ENCODE results near the gene SND1.

The SND1 gene

DNA sequence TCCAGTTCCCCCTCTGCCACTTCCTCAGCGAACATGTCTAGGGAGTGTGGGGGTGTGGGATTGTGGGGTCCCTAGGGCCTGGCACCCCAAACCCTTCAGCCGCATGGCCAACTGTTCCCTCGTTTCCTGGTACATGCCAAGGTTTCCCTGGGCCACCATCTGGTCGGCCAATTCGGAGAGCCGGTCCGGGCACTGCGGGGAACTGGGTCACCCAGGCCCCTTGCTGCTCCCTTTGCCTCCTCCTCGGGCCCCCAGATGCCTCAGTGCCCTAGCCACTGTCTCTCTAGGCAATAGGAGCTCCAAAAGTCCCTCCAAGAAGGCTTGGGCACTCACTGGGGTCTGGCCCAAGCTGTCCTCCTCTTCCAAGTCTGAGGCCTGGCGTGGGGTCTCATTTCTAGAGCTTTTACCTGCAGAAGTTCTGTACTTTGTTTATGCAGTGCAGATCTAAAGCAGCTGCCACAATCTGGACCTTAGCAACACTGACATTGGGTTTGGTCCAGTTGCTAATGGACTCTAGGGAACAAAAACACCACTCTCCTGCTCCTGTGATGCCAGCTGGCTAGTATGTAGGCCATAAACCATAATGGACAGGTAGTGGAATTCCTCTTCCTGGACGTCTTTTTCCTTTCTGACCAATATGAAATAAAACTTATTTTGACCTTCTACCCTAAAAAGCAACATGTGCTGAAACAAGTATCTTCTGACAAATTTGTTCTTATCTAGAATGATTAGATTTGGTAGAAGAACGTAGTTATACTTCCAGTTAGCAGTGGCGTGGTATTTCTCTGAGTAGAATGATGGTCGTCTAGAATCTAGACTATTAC, 206.3 kb downstream of the SND1 start:
- DNase-seq (ENCODE audit: insufficient read length, low spot score) (no peak), FAIRE-seq (no peak)

DNA sequence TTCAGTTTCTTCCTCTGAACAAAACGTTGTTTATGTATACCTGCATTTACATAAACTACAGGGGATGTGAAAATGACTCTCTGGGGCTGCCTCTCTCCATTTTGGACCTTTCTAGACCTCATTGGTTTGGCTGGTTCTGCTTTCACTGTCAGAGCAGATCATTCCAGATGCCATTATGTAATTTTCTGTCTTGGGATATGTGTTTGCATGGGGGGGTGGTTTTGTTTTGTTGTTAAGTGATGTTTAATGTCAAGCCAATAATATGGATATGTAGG, 206.9 kb downstream of the SND1 start:
- no peak for FAIRE-seq
- no peak for DNase-seq (ENCODE audit: insufficient read length, low spot score)

DNA sequence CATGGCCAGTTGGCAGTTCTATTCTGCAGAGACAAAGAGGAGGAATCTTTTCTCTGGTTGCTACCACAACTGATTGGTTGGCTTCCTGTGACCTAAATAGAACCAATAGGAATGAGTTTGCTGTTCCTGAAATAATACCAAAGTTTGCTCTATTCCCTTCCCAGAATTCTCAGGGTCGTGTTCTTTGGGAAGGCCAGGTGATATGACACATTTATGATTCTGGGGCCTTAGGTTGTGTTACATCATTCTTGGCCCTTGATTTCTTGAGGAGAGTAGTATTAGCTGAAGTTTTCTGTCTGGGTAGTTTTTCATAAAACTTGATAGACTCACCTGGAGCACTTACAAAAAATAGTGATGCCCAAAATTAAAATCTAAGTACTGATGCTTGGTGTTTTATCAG, 207.3 kb downstream of the SND1 start:
- FAIRE-seq, result no peak

DNA sequence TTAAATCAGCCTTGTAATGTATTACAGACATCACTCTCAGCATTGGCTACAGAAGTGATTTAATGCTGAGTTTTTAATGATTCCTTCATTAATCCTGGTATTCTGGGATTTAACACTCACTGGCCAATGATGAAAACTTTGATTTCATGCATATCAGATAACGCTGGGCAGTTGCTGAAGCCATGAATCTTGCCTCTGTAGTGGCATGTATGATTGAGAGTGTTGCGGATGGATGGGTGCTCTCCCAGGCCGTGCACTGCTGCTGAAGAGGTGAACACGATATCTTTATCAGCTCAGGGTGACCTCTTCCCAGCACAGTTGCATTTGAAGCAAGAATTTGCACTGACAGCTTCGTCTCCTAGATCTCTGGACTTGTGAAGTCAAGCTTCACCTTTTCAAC, 210.5 kb downstream of the SND1 start:
- FAIRE-seq (no peak), DNase-seq (ENCODE audit: insufficient read length, low spot score) (no peak)

More for the DNA sequence above, 207.3 kb downstream of the SND1 start:
- DNase-seq (ENCODE audit: insufficient read length, low spot score), result no peak

DNA sequence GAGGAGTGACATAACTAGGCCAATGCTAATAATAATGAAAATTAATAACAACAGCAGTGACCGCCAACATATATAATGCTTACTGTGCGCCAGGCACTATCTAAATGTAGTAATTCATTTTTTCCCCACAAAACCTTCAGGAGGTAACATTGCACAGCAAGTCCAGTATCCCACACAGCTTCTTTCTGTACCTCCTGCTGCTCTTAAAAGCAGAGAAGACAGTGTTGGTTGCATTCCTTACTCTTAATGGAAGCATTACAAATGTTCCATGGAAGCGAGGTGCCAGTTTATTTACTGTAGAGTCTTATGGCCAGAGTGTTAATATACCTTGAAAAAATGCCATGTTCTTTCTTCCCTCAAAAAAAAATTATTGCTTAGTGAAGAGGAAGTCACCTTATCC, 211.1 kb downstream of the SND1 start:
- no peak for FAIRE-seq

DNA sequence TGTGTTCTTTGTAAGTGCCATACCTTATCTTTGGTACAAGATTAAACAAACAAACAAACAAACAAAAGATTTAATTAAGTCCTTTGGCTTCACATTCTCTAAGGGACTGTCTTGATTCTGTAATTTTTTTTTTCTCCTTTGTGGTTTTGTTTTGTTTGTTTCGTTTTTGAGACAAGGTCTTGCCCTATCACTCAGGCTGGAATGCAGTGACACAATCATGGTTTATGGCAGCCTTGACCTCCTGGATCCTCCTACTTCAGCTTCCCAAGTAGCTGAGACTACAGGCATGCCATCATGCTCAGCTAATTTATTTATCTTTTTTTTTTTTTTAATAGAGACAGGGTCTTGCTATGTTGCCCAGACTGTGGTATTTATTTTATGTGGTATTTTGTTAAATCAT, 213.5 kb downstream of the SND1 start:
- FAIRE-seq, result no peak
- no peak for DNase-seq (ENCODE audit: insufficient read length, low spot score)

More for the DNA sequence above, 211.1 kb downstream of the SND1 start:
- DNase-seq (ENCODE audit: insufficient read length, low spot score), result no peak

DNA sequence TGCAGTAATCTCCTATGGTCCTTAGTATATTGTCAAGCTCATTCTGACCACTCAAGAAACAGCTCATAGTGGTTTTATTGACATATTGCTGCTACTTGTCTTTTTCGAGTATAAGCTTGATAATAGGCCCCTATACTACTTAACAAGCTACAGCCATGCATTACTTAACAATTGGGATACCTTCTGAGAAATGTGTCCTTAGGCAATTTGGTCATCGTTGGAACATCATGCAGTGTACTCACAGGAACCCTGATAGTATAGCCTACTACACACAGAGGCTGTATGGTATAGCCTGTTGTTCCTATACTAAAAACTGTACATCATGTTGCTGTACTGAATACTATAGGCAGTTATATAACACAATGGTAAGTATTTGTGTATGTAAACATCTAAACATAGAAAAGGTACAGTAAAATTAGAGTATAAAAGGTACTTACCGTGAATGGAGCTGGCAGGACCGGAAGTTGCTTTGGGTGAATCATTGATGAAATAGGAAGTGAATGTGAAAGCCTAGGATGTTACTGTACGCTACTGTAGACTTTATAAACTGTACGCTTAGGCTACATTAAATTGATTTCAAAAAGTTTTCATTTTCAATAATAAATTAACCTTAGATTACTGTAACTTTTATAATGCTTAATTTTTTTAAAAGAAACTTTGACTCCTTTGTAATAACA, 218.4 kb downstream of the SND1 start:
- DNase-seq (ENCODE audit: insufficient read length, low spot score), result no peak
- FAIRE-seq, result no peak

DNA sequence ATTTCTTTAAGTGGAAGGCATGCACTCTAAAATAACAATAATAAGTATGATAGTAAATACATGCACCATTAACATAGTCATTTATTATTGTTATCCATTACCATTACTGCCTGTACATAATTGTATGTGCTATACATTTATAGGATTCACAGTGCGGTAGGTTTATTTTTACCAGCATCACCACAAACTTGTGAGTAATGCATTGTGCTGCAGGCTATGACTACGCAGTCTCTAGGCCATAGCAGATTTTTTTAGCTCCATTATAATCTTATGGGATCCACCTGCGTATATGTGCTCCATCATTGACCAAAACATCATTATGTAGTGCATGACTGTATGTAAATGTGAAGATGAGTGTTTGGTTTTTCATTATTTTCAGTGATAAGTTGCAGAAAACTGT, 219.2 kb downstream of the SND1 start:
- DNase-seq (ENCODE audit: insufficient read length, low spot score) (no peak), FAIRE-seq (no peak)

DNA sequence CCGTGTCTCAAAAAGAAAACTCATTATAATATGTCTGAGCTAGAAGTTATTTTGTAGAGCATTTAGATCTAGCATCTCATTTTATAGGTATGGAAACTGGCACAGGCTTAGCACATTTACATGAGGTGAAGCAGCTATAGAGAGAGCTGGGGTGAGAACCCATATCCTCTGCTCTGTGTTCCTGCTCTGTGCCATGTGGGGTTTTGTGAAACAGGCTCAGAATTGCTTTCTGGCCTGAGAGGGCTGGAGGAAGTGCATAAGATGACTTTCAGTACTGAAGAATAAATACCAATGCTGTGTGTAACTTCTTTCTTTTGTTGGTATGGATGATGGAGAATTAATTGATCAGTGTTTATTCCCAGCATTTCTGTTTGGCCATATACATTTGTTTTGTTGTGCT, 220.1 kb downstream of the SND1 start:
- DNase-seq (ENCODE audit: insufficient read length, low spot score), result no peak
- no peak for FAIRE-seq

DNA sequence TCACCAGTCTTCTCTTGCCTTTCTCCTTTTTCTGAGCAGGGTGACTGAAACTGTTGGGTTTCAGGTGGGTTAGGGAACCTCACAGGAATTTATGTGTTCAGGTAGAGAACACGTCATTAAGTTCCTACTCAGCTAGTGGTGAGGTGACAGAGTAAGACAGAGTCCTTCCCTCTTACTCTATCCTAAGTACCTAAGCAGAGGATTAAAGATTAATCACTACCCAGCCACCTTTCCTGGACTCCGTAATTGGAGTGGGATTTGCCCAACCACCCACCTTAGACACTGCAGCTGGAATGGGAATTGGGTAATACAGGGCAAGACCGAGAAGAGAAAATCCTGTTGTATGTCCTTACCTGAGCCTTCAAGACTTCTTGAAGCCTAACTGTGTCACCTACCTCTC, 221.2 kb downstream of the SND1 start:
- DNase-seq (ENCODE audit: insufficient read length, low spot score), result no peak
- FAIRE-seq, result no peak

DNA sequence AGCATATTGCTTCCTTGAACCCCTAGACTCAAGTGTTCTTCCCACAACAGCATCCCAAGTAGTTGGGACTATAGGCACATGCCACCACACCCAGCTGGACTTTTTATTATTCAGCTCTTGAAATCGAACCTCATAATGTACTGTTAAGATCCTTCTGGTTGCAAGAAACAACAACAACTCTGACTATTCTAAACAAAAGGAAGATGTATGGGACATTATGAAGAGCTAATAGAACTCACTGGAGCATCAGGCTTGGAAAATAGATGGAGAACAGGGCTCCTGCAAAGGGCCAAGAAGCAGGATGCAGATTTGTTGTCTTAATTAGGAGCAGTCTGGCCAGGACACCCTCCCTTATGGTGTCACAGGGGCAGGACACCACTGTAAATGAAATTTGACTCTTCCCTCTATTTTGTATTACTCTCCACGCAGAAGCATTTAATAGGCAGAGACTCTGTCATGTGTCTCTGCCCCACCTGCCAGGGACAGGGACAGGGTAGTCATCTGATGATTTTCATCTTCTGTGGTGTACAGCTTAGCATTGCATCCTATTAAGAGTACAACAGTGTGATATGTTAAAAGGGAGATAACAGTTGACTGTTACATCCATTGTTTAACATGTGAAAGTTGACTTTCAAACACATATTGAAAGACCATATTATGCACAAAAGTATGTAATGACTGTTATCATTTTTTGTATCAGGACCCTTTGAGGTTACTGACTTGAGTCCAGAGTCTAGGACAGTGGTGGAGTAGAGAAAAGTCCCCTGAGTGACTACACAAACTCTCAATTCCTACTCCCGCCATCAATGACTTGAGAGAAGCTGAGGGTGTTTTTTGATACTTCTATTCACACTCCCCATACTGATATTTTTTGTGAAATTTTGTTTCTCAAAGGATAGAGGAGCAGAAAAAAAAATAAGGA, 222.0 kb downstream of the SND1 start:
- FAIRE-seq (no peak), DNase-seq (ENCODE audit: insufficient read length, low spot score) (no peak)

DNA sequence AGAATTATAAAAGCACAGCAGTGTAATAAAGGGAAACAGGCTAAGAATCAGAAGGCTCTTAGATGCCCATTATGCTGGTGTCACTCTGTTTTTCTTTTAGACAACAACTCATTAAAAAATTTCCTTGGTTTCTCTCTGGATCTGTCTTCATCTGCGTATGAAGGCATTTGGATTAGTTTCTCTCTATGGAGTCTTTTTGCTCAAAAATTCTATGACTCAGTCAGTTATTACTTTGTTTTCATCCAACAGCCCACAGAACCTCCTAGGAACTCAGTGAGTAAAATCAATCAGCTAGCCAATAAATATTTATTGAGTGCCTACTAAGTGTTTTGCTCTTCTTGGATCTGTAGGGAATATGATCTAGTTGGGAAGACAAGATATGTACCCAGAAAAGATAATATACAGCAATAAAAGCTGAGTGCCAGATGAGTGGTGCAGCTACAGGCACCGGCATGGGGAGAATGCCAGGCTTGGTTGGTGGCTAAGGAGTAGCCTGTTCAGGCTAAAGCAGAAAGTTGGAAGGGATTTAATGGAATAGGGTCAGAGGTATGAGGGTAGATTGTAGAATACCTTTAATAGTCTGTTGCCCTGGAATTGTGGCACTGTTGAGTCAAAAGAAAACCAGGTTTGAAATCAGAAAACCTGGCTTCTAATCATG, 223.1 kb downstream of the SND1 start:
- no peak for FAIRE-seq
- DNase-seq (ENCODE audit: insufficient read length, low spot score), result no peak

DNA sequence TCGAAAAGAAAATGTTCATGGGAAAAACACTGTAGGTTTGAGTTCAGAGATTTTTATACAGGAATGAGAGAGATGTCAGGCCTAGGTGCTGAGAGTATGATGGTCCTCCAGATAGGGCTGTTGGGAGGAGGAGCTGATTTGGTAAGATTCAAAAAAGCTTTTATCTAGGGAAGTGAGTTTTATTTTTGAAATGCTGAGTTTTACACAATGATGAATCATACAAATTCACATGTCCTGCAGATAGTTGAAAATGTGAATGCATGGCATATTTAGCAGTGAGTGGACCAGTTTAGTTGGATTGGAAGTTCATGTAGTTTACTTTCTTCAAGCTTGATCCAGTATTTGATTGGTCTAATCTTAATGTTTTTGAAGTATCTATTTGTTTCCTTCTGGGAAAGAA, 224.4 kb downstream of the SND1 start:
- no peak for DNase-seq (ENCODE audit: insufficient read length, low spot score)
- no peak for FAIRE-seq

DNA sequence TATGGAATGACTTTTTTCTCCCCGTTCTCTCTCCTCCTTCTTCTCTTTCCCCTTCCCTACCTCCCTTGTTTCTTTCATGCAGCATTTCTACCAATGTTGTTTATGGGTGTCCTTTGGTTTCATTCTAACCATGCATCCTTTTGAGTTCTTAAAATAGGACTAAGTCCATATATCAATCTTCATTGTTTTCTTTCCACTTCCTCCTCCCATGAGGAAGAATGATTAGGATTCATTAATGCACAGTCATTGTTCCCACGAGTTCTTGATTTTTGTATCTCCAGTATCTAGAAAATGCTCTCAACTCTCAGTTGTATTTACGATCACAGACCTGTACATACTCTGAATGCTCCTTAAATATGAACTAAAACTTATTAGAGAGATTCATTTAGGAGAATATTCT, 226.0 kb downstream of the SND1 start:
- no peak for DNase-seq (ENCODE audit: insufficient read length, low spot score)
- FAIRE-seq, result no peak

DNA sequence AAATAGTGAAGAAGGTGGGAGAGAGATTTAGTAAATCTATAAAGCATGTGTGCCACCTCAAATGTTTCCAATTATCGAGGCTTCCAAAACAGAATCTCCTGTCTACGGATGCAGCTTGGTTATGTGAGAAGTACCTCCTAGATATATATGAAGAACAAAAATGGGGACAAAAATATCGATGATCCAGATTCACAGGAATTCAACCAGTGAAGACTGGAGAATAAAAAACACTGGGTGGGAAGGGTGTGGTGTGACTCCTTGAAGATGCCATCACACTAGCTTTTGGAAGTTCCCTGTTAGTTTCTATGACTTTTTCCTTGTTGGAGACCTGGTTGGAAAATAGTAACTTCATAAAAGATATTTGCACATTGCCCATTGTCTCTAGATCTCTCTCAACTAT, 226.8 kb downstream of the SND1 start:
- FAIRE-seq, result no peak

DNA sequence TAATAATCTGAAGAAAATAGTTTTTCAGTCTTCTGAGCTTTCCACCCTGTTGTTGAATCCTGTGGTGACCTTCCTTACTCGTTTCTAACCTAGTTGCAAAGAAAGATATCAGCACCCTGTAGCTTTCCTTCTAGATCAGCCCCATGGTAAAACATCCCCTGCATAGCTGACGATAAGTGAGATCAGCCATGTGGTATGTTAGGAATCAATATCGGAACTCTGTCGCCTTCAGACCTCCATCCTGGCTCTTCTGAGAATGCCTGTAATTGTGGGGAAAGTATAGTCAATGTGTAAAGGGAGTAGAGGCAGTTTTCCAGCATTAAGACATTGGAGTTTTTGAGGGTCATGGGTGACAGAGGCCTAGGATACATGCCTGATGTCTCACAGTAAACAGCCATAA, 227.4 kb downstream of the SND1 start:
- DNase-seq (ENCODE audit: insufficient read length, low spot score), result no peak
- no peak for FAIRE-seq

More for the DNA sequence above, 226.8 kb downstream of the SND1 start:
- no peak for DNase-seq (ENCODE audit: insufficient read length, low spot score)

DNA sequence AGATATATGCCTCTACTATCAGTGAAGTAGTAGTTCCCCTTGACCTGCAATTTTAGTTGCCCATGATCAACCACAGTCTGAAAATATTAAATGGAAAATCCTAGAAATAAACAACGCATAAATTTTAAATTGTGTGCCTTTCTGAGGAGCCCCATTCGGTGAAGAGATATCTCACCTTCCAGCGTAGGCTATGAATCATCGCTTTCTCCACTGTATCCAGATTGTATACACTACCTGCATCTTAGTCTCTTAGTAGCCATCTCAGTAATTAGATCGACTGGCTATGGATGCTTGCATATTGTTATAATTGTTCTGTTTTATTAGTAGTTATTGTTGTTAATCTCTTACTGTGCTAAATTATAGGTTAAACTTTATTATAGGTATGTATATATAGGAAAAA, 227.9 kb downstream of the SND1 start:
- FAIRE-seq (no peak), DNase-seq (ENCODE audit: insufficient read length, low spot score) (no peak)

DNA sequence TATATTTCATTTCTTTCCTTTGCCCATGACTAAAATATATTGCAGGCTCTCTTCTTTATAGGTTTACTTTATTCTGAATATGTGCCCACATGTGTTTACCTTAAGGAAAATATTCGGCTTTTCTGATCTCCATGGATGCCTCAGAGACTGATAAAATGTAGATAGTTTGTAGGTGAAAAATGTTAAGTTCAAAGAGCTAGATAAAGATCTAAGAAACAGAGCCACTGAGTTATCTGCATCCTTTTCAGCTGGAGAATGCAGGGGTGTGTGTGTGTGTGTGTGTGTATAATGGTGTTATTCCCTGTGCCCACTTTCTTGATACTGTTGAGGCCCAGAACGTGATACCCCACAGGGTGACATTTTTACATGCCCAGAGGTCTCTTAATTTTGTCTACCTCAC, 228.5 kb downstream of the SND1 start:
- DNase-seq (ENCODE audit: insufficient read length, low spot score) (no peak), FAIRE-seq (no peak)

DNA sequence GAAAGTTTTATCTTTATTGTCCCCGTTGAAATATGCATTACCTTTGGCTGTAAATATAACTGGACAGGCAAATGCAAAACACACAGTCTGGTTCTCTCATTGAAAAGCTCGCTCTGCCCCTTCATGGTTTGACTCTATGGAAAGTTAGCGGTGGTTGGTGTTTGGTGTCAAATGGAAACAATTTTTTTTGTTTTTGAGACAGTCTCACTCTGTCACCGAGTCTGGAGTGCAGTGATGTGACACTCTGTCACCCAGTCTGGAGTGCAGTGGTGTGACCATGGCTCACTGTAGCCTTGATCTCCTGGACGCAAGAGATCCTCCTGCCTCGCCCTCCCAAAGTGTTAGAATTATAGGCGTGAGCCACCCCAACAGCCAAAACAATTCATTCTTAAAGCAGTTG, 229.6 kb downstream of the SND1 start:
- FAIRE-seq, result no peak
- DNase-seq (ENCODE audit: insufficient read length, low spot score), result no peak

DNA sequence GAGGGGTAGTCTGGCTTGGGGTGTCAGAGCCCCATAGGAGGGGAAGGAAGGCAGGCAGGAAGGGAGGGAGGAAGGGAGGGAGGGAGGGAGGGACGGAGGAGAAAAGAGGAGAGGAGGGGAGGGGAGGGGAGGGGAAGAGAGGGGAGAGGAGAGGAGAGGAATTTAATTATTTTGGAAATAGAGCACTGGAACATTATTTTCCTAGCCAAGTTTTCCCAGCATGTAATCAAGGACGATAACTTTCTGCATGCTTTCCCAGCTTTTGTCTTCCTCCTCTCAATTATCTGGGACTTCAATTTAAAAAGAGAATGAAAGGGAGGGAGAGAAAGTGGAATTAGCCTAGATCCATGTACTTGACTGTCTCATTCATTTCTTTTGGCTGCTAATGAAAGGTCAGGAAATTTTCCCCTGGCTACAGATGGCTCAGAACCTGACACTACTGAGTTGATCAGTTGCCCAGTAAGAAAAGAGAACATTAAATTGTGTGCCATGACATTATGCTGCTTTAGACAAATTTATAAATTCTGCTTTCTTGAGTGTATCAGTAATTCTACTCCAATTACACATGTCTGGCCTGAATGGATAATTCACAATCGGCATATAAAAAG, 230.4 kb downstream of the SND1 start:
- DNase-seq (ENCODE audit: insufficient read length, low spot score) (no peak), FAIRE-seq (no peak)
